ENCODE data around the gene MYO1F.

The MYO1F gene

GRCh38 chr19:8487137-8487851 lies 89.9 kb downstream of the MYO1F start:
- no peak overlapping the region for H3K4me3 ChIP-seq (replicated peaks; ENCODE audit: low read depth, low read length)
- DNase-seq (ENCODE audit: low read depth) = no peak
- no peak for TF ChIP-seq CTCF (IDR thresholded peaks at IDR 0.05; ENCODE audit: low read length, missing control alignments)

DNA sequence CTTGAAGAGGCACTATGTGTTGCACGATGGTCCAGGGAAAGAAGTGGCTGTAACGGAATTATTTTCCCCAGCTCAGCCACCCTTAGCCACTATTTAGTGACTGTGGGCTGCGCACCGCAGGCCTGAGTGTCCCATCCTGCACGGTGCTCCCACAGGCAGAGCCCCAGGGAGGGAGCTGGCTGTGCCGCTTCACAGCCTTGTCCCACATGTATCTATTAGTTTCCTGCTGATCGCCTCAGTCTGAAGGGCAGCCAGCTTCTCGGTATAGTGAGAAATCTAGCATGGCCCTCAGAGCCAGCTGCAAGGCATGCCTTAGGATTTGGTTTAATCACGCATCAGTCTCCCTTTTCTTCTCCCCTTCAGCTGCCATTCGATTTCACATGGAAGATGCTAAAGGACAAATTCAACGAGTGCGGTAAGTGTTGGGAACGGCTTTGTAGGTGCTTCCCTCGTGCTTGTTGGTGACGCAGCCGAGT lies 90.5 kb downstream of the MYO1F start:
- no peak overlapping the region for H3K4me3 ChIP-seq (replicated peaks; ENCODE audit: low read depth, low read length)
- no peak for TF ChIP-seq CTCF (IDR thresholded peaks at IDR 0.05; ENCODE audit: low read length, missing control alignments)
- DNase-seq (ENCODE audit: low read depth) = no peak

DNA sequence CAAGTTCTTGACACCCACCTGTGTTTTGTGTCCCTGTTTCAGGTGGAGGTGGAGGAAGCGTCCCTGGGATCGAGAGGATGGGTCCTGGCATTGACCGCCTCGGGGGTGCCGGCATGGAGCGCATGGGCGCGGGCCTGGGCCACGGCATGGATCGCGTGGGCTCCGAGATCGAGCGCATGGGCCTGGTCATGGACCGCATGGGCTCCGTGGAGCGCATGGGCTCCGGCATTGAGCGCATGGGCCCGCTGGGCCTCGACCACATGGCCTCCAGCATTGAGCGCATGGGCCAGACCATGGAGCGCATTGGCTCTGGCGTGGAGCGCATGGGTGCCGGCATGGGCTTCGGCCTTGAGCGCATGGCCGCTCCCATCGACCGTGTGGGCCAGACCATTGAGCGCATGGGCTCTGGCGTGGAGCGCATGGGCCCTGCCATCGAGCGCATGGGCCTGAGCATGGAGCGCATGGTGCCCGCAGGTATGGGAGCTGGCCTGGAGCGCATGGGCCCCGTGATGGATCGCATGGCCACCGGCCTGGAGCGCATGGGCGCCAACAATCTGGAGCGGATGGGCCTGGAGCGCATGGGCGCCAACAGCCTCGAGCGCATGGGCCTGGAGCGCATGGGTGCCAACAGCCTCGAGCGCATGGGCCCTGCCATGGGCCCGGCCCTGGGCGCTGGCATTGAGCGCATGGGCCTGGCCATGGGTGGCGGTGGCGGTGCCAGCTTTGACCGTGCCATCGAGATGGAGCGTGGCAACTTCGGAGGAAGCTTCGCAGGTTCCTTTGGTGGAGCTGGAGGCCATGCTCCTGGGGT lies 91.5 kb downstream of the MYO1F start:
- no peak for DNase-seq (ENCODE audit: low read depth)
- no peak overlapping the region for H3K4me3 ChIP-seq (replicated peaks; ENCODE audit: low read depth, low read length)
- TF ChIP-seq CTCF (IDR thresholded peaks at IDR 0.05; ENCODE audit: low read length, missing control alignments) = no peak

GRCh38 chr19:8484331-8484894 lies 92.8 kb downstream of the MYO1F start:
- no peak for TF ChIP-seq CTCF (IDR thresholded peaks at IDR 0.05; ENCODE audit: low read length, missing control alignments)
- DNase-seq (ENCODE audit: low read depth) = no peak
- H3K4me3 ChIP-seq (replicated peaks; ENCODE audit: low read depth, low read length) = no peak overlapping the region

DNA sequence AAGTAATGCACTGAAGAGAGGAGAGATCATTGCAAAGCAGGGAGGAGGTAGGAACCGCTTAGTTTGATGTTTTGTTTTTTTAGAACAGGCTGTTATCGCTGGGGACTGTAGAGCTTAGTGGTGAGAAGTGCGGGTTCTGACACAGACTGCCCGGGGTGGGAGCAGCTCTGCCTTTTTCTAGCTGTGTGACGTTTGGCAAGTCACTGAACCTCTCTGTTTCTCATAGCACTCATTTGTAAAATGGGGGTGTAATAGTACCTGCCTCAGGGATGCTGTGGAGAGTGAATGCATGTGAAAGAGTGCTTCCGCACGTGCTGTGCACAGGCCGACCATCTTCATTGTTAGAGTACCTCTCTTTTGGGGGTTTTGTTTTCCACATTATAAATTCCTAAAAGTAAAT lies 94.1 kb downstream of the MYO1F start:
- no peak for DNase-seq (ENCODE audit: low read depth)
- H3K4me3 ChIP-seq (replicated peaks; ENCODE audit: low read depth, low read length) = no peak overlapping the region
- TF ChIP-seq CTCF (IDR thresholded peaks at IDR 0.05; ENCODE audit: low read length, missing control alignments) = no peak

GRCh38 chr19:8482696-8483095 lies 94.5 kb downstream of the MYO1F start:
- no peak for TF ChIP-seq CTCF (IDR thresholded peaks at IDR 0.05; ENCODE audit: low read length, missing control alignments)
- H3K4me3 ChIP-seq (replicated peaks; ENCODE audit: low read depth, low read length) = no peak overlapping the region
- DNase-seq (ENCODE audit: low read depth) = no peak

Measured in fibroblast of pulmonary artery (primary cell).